GM12873 (cell line): ENCODE data around the gene ITPR1.

Source experiments
- TF ChIP-seq, protein P1 (sequence below): IDR thresholded peaks from 2 replicates; pipeline ENCODE4 v1.5.1; 2012; ENCODE audit warnings: low read depth, mild to moderate bottlenecking, moderate library complexity, low read length, control low read depth; ENCODE audit not compliant: insufficient read depth; ENCODE audit errors: missing control alignments

The ITPR1 gene

DNA sequence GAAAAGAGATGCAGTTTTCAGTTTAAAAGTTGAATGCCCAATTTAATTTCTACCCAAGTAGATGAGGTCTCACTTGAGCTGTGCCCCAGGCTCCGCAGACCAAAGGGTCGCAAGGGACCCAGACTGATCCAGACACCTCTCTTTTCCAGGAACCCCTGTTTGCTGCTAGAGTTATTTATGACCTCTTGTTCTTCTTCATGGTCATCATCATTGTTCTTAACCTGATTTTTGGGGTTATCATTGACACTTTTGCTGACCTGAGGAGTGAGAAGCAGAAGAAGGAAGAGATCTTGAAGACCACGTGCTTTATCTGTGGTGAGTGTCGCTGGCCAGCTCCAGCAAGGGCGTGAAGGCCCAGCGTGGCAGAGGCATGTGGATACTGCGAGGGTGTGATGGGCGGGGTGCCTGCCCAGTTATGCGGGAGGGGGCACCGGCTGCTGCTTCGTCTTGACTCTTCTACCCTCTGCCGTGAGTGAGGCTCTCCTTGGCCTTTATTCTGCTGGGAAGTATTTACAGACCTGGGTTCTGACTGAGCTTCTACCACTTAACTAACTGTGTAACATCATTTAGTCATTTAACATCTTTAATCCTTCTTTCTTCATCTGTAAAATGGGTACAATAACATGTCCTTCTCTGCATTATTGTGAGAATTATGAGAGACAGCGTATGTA, 321.9 kb downstream of the ITPR1 start:
- TF ChIP-seq, protein P1, sequence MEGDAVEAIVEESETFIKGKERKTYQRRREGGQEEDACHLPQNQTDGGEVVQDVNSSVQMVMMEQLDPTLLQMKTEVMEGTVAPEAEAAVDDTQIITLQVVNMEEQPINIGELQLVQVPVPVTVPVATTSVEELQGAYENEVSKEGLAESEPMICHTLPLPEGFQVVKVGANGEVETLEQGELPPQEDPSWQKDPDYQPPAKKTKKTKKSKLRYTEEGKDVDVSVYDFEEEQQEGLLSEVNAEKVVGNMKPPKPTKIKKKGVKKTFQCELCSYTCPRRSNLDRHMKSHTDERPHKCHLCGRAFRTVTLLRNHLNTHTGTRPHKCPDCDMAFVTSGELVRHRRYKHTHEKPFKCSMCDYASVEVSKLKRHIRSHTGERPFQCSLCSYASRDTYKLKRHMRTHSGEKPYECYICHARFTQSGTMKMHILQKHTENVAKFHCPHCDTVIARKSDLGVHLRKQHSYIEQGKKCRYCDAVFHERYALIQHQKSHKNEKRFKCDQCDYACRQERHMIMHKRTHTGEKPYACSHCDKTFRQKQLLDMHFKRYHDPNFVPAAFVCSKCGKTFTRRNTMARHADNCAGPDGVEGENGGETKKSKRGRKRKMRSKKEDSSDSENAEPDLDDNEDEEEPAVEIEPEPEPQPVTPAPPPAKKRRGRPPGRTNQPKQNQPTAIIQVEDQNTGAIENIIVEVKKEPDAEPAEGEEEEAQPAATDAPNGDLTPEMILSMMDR: no peak

DNA sequence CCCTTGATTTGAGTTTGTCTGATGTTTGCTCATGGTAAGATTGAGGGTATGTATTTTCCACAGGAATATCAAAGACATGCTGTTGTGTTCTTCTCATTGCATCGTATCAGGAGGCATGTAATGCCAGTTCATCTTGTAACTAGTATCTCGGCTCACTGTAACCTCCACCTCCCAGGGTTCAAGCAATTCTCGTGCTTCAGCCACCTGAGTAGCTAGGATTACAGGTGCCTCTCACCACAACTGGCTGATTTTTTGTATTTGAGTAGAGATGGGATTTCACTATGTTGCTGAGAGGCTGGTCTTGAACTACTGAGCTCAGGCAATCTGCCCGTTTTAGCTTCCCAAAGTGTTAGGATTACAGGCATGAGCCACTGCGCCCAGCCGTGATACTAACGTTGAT, 323.2 kb downstream of the ITPR1 start:
- TF ChIP-seq, protein P1: no peak

DNA sequence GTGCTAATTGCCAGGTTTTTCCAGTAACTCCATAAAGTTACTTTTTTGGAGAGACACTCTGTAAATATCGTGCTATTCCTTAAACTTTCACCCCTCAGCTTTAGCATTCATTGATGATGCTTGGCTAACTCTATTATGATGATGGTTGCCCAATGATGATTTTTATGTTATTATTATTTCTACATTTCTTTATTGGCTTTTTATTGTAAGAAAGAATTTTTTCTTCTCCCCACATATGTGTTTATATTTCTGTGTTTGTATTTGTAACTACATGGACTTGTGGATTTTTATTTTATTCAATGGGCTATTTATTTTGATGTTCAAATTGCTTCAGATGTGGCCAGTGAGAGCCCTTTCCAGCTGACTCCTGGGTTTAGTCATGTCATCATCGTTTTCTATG, 323.6 kb downstream of the ITPR1 start:
- TF ChIP-seq, protein P1: no peak

DNA sequence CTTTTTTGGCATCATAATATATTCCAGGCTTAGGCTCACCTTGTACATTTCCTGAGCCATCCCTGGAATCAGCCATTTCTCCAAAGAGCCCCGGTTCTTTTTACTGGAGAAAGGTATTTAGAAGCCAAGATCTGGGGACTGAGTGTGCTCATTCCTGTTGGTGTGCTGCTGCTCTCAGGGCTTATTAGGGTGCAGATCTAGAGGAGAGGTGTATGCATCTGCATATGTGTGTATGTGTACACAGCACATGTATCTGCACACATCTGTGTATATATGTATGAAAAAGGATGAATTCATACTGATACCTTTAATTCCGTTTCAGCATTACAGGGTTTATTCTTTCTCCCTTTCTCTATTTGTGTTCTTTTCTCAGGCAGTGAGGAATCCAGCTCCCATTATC, 324.0 kb downstream of the ITPR1 start:
- TF ChIP-seq, protein P1: no peak

DNA sequence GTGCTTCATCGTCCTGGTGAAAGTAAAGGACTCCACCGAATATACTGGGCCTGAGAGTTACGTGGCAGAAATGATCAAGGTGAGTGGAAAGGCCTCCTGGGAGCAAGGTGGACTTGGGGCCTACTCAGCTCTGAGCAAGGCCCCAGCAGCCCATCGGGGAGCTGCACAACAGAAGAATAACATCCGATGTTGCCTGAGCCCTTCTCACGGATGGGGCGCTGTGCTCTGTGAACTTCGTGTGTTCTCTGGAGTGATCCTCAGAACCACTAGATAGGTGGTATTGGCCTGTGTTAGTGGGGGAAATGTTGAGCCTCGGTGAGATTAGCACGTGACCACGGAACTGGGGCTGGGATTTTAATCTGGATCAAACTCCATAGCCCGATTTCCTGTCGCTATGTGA, 325.0 kb downstream of the ITPR1 start:
- TF ChIP-seq, protein P1: no peak

DNA sequence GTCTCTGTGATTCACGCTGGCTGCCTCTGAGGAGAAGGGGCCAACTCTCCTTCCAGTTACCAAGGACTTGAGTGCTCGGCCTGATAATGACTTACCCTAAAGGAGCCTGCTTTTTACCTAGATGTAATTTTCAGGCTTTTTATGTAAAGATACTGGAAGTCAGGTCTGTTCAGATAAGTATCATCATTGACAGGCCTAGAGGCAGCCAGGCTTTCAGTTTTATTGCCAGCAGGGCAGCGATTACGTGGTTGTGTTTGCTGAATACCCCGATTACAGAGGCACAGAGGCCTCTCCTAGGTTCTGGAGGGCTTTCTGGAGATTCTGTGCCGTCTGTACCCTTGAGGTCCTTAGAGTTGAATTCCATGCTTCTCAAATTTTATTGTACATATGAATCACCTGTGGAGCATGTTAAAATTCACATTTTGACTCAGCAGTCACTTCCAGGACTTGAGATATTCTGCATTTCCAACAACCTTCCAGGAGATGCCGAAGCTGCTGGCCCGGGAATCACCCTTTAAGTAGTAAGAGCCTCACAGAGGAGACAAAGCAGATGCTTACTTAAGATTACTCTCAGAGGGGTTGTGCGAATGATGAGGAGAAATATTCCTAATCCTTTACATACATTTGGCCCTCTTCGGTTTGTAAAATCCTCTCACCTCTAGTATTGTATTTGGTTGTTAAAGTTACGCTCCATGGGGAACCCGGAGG, 326.0 kb downstream of the ITPR1 start:
- TF ChIP-seq, protein P1: no peak

DNA sequence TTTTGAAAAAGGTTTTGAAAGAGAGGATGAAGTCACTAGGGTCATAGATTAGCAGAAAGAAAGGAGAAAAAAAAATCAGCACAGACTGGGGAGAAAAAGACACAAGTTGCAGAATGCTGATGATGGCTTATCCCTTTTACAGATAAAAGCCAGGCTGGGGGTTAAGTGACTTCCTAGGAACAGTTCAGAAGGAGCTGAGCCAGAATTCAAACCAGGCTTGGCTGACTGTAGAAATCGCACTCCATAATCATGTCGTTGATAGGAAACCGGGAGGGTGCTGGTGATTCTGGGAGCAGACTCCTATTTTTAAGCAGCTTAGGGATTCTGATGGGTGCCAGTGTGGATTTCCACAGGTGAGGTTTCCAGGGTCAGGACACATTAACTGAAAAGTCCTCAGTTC, 326.6 kb downstream of the ITPR1 start:
- TF ChIP-seq, protein P1: no peak
